ENCODE measurements around the gene PHF21B.

Gene PHF21B

GRCh38 chr22:44839721-44840120, 170.1 kb downstream of the PHF21B start:
- TF ChIP-seq SIN3A (IDR thresholded peaks at IDR 0.05; ENCODE audit: borderline replicate concordance, insufficient read depth, low read length), result no peak
- TF ChIP-seq FOXP2 (optimal IDR thresholded peaks at IDR 0.05; ENCODE audit: borderline replicate concordance, extremely low read depth, extremely low read length, insufficient read depth), result no peak
- TF ChIP-seq REST (IDR thresholded peaks at IDR 0.05; ENCODE audit: insufficient read depth in 1 of 2, low read depth in 2 of 2, low read length in 2 of 2), result no peak
- no peak for TF ChIP-seq POLR2AphosphoS5 (IDR thresholded peaks at IDR 0.05; ENCODE audit: low read depth, low read length)
- no peak for TF ChIP-seq TAF1 (IDR thresholded peaks at IDR 0.05; ENCODE audit: borderline replicate concordance, insufficient read depth, low read length)

- TF ChIP-seq REST (IDR thresholded peaks at IDR 0.05; ENCODE audit: insufficient read depth in 1 of 2, low read depth in 2 of 2, low read length in 2 of 2) (no peak), POLR2AphosphoS5 (IDR thresholded peaks at IDR 0.05; ENCODE audit: low read depth, low read length) (no peak), TAF1 (IDR thresholded peaks at IDR 0.05; ENCODE audit: borderline replicate concordance, insufficient read depth, low read length) (no peak), SIN3A (IDR thresholded peaks at IDR 0.05; ENCODE audit: borderline replicate concordance, insufficient read depth, low read length) (no peak)
Measured at GRCh38 chr22:44839061-44839460, 170.7 kb downstream of the PHF21B start.

GRCh38 chr22:44838316-44839016, 171.3 kb downstream of the PHF21B start:
- TF ChIP-seq FOXP2 (optimal IDR thresholded peaks at IDR 0.05; ENCODE audit: borderline replicate concordance, extremely low read depth, extremely low read length, insufficient read depth) (no peak), REST (IDR thresholded peaks at IDR 0.05; ENCODE audit: insufficient read depth in 1 of 2, low read depth in 2 of 2, low read length in 2 of 2) (no peak), TAF1 (IDR thresholded peaks at IDR 0.05; ENCODE audit: borderline replicate concordance, insufficient read depth, low read length) (no peak), POLR2AphosphoS5 (IDR thresholded peaks at IDR 0.05; ENCODE audit: low read depth, low read length) (no peak), SIN3A (IDR thresholded peaks at IDR 0.05; ENCODE audit: borderline replicate concordance, insufficient read depth, low read length) (no peak)

GRCh38 chr22:44837481-44837880, 172.3 kb downstream of the PHF21B start:
- TF ChIP-seq SIN3A (IDR thresholded peaks at IDR 0.05; ENCODE audit: borderline replicate concordance, insufficient read depth, low read length) (no peak), TAF1 (IDR thresholded peaks at IDR 0.05; ENCODE audit: borderline replicate concordance, insufficient read depth, low read length) (no peak), POLR2AphosphoS5 (IDR thresholded peaks at IDR 0.05; ENCODE audit: low read depth, low read length) (no peak)

- TF ChIP-seq REST (IDR thresholded peaks at IDR 0.05; ENCODE audit: insufficient read depth in 1 of 2, low read depth in 2 of 2, low read length in 2 of 2) (no peak), TAF1 (IDR thresholded peaks at IDR 0.05; ENCODE audit: borderline replicate concordance, insufficient read depth, low read length) (no peak)
Measured at GRCh38 chr22:44834065-44834464, 175.7 kb downstream of the PHF21B start.

Data from PFSK-1 (cell line).